A673 (cell line): ENCODE results near the gene MYO7B.

Experiments used
- CTCF ChIP-seq: fragments of 300-800, 200-600 bp; sonication (generic); conservative IDR thresholded peaks from 2 replicates; pipeline ENCODE4 v1.5.1; 2017; ENCODE audit warnings: low read depth, mild to moderate bottlenecking, antibody characterized with exemption, low read length, moderate library complexity, mixed read lengths
- EZH2 ChIP-seq: fragments of 200-600 bp; sonication (generic); IDR thresholded peaks from 2 replicates; pipeline ENCODE4 v1.6.1; 2017; ENCODE audit warnings: borderline replicate concordance, low read depth, mild to moderate bottlenecking, mixed read lengths, antibody characterized with exemption, low read length; ENCODE audit not compliant: poor library complexity, severe bottlenecking

GRCh38 chr2:127680706-127681287 lies 145.3 kb downstream of the MYO7B start:
- TF ChIP-seq CTCF: no peak
- TF ChIP-seq EZH2: no peak
